ENCODE data around the gene ICAM3. TPM values are rescaled to one million over a fixed set of nuclear protein-coding genes. Genes with fewer than 3 reads are reported as not detected.
"Not testable (repeated sequence)": the region's sequence is repeated elsewhere in the genome, so short reads cannot be mapped to it uniquely, and the experiment has no call there.

The ICAM3 gene, protein sequence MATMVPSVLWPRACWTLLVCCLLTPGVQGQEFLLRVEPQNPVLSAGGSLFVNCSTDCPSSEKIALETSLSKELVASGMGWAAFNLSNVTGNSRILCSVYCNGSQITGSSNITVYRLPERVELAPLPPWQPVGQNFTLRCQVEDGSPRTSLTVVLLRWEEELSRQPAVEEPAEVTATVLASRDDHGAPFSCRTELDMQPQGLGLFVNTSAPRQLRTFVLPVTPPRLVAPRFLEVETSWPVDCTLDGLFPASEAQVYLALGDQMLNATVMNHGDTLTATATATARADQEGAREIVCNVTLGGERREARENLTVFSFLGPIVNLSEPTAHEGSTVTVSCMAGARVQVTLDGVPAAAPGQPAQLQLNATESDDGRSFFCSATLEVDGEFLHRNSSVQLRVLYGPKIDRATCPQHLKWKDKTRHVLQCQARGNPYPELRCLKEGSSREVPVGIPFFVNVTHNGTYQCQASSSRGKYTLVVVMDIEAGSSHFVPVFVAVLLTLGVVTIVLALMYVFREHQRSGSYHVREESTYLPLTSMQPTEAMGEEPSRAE
- total RNA-seq (10 to 100 TPM; 14.0 to 77.2 (median 17.9) TPM), polyA plus RNA-seq (10 to 100 TPM in 1 of 2 donors, 1 to 10 TPM in 1; 6.1 to 13.1 TPM)
- long read RNA-seq, donor 1, partial matches to known transcripts: 11 of 14 reads
- long read RNA-seq, donor 1, other reads (novel, unspliced or antisense): 3 of 14 reads
- long read RNA-seq, donor 2, partial matches to known transcripts: 28 of 34 reads
- long read RNA-seq, donor 2, other reads (novel, unspliced or antisense): 6 of 34 reads
- long read RNA-seq, donor 3, partial matches to known transcripts: 52 of 58 reads
- long read RNA-seq, donor 3, other reads (novel, unspliced or antisense): 5 of 58 reads

DNA sequence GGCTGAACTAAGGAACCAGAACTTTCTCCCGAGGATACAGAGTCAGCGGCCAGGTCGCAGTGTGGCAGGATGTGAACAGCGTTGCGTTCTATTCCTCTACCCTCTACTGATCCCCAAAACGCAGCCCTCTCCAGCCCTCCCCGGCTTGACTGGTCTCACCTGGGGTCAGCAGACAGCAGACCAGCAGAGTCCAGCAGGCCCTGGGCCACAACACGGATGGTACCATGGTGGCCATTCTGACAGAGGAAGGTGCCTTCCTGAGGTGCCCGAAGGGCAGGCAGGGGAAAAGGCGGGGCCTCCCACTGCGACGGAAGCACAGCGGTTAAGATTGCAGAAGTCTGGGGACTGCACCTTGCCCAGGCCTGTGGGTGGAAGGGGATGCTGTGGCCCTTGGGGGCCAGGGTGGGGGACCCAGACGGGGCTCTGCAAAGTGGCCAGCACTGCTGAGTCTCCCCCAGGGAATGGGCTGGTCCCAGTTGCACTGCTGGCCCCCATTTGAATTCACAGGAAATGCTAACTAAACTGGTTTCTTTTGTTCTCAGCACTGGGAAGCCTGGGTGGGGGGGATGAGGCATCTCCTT lies at the start of gene ICAM3:
ICAM3 (minus strand) TSS at position 245 of the 581 bp plus-strand sequence; CDS start at position 235, 10 bp downstream.
- H3K4me1 ChIP-seq: peaks cover 0 to 38% (median 11%) of the 10 kb centered on the region in 9 donors
- H3K27me3 ChIP-seq: no peaks in the 10 kb centered on the region
- peaks cover 0 to 12% (median 0%) of the 10 kb centered on the region in 9 donors for H3K36me3 ChIP-seq
- ATAC-seq (no peak), DNase-seq (no peak)
- 56 to 65% methylated on average over 14 of the region's 14 CpGs for WGBS, 2 donors
- TF ChIP-seq, protein P1, sequence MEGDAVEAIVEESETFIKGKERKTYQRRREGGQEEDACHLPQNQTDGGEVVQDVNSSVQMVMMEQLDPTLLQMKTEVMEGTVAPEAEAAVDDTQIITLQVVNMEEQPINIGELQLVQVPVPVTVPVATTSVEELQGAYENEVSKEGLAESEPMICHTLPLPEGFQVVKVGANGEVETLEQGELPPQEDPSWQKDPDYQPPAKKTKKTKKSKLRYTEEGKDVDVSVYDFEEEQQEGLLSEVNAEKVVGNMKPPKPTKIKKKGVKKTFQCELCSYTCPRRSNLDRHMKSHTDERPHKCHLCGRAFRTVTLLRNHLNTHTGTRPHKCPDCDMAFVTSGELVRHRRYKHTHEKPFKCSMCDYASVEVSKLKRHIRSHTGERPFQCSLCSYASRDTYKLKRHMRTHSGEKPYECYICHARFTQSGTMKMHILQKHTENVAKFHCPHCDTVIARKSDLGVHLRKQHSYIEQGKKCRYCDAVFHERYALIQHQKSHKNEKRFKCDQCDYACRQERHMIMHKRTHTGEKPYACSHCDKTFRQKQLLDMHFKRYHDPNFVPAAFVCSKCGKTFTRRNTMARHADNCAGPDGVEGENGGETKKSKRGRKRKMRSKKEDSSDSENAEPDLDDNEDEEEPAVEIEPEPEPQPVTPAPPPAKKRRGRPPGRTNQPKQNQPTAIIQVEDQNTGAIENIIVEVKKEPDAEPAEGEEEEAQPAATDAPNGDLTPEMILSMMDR (IDR thresholded peaks at IDR 0.05): no peak
- H3K27ac ChIP-seq: peak within 1 kb of the TSS in 3 of 10 donors; percentile 15 to 86 (median 52)
- H3K9me3 ChIP-seq: no peaks in the 10 kb centered on the region
- intact Hi-C loops (cut with DNase I): loop anchor here in 3 of 10 donors (5.0 to 10.0 kb wide), 2 partner anchors 38 to 65 kb away; partner anchors contain the start of gene ICAM1 (in 2 of the 3)
- peak within 1 kb of the TSS in 1 of 10 donors; percentile 55 for H3K4me3 ChIP-seq

DNA sequence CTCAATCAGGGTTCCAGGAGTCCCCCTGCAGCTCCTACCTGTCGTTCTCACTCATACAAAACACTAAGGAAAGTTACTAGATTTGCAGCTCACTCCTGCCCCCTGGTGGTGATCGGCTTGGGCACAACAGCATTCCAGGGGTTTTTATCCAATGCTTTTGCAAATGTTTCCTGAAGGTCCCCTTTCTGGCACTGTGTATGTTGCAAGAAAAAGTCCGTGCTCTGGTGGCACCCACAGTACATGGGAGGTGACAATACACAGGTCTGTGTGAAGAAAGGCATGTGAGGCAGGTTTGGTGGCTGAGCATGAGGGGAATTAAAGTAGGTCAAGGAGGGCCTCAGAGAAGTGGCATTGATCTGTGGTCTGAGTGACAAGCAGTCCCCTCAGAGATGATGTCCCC lies 49.5 kb upstream of the ICAM3 start:
- intact Hi-C loops (cut with DNase I): loop anchor here in 8 of 10 donors (1.0 to 5.0 kb wide), 7 partner anchors 57 to 462 kb away; partner anchors contain the start of gene RAVER1 (in 1 of the 8)
- WGBS, 2 donors: 0% methylated on average over 3 of the region's 3 CpGs
- Histone ChIP-seq H3K36me3 (peaks cover 0 to 38% (median 26%) of the 10 kb centered on the region in 9 donors), H3K9me3 (no peaks in the 10 kb centered on the region), H3K27me3 (no peaks in the 10 kb centered on the region), H3K27ac (no peak overlapping the region), H3K4me1 (peaks cover 0 to 28% (median 5%) of the 10 kb centered on the region in 9 donors), H3K4me3 (no peak overlapping the region)
- ATAC-seq (peak; percentile 46 to 76 (median 70)), DNase-seq (peak; percentile 87 to 92)
- TF ChIP-seq, protein P1 (IDR thresholded peaks at IDR 0.05): peak; percentile 90 to 96 (median 94)

DNA sequence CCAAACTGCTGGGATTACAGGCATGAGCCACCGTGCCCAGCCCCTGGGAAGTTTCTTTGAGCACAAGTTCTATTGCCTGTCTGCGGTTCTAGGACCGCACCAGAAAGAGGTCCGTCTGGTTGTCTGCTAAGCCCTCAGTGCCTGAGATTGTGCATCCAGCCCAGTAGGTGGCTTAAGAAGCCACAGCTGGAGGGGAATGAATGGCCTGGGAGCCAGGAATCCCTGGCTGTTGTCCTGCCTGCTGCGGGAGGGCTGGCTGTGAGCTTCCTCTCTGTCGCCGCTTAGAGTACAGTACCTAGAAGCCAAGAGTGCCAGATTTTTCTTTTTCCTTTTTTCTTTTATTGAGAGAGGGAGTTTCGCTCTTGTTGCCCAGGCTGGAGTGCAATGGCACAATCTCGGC lies 45.2 kb upstream of the ICAM3 start:
- TF ChIP-seq, protein P1 (IDR thresholded peaks at IDR 0.05): no peak
- Histone ChIP-seq H3K36me3 (no peaks in the 10 kb centered on the region), H3K4me1 (peaks cover 4 to 47% (median 23%) of the 10 kb centered on the region in 9 donors), H3K9me3 (no peaks in the 10 kb centered on the region), H3K27ac (no peak overlapping the region), H3K27me3 (no peaks in the 10 kb centered on the region), H3K4me3 (no peak overlapping the region)
- 74 to 76% methylated on average over 9 of the region's 9 CpGs for WGBS, 2 donors
- no peak for ATAC-seq
- intact Hi-C loops (cut with DNase I): loop anchor here in 2 of 10 donors (5.0 kb wide), 1 partner anchor 52 kb away; the partner anchor contains the start of gene RAVER1 (in 2 of the 2)
- no peak for DNase-seq

DNA sequence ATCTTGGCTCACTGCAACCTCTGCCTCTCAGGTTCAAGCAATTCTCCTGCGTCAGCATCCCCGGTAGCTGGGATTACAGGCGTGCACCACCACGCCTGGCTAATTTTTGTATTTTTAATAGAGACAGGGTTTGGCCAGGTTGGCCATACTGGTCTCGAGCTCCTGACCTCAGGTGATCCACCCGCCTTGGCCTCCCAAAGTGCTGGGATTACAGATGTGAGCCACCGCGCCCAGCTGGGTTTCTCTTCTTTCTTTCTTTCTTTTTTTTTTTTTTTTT lies 43.7 kb upstream of the ICAM3 start:
- 91 to 98% methylated on average over 8 of the region's 8 CpGs for WGBS, 2 donors
- not testable (repeated sequence) for H3K27me3 ChIP-seq, DNase-seq, ATAC-seq, H3K9me3 ChIP-seq, H3K4me3 ChIP-seq
- peaks cover 0 to 11% (median 0%) of the 10 kb centered on the region in 9 donors for H3K36me3 ChIP-seq
- H3K4me1 ChIP-seq: peaks cover 0 to 49% (median 25%) of the 10 kb centered on the region in 9 donors
- H3K27ac ChIP-seq: peak overlapping the region in 1 of 10 donors; percentile 20
- intact Hi-C loops (cut with DNase I): loop anchor here in 2 of 10 donors (5.0 kb wide), 1 partner anchor 51 kb away; the partner anchor contains the start of gene RAVER1 (in 2 of the 2)

Data from heart right ventricle (tissue), 16 donors.